ENCODE measurements around the gene CCDC43. TPM values are rescaled to one million over a fixed set of nuclear protein-coding genes. Genes with fewer than 3 reads are reported as not detected.

CCDC43 gene
- polyA plus RNA-seq, 1 of the 3 experiments (the other 2 are of a cell fraction): 6.4 TPM

- CTCF ChIA-PET: interaction anchor here (1.0 to 1.3 kb wide), 2 partner anchors 9 to 131 kb away, joined by 5 read pairs; partner anchors contain the start of gene MEIOC
- POLR2A ChIA-PET: no interaction called here
- Histone ChIP-seq H3K27me3 (ENCODE audit: insufficient read depth) (no peaks in the 10 kb centered on the region), H2AFZ (ENCODE audit: low read depth) (no peak overlapping the region), H3K9me3 (no peaks in the 10 kb centered on the region), H3F3A (replicated peaks; ENCODE audit: insufficient read depth) (peaks cover 3% of the 10 kb centered on the region), H3K4me1 (ENCODE audit: control insufficient read depth in 1 of 2, insufficient read depth in 2 of 2, low read depth in 1 of 2, low read length in 1 of 2) (peaks cover 0 to 7% of the 10 kb centered on the region in 2 experiments; a peak in 1 of 4 replicates), H3K9ac (no peak overlapping the region), H3K9me2 (no peaks in the 10 kb centered on the region), H3K36me3 (replicated peaks in 1 of 2; ENCODE audit: control insufficient read depth in 1 of 2, insufficient read depth in 2 of 2, low read length in 1 of 2) (peaks cover 0 to 5% of the 10 kb centered on the region in 2 experiments), H4K20me1 (ENCODE audit: insufficient read depth) (no peaks in the 10 kb centered on the region), H3K79me2 (ENCODE audit: insufficient read depth) (no peaks in the 10 kb centered on the region), H3K27ac (ENCODE audit: low read depth in 2 of 2, low read length in 1 of 2) (no peak overlapping the region), H3K4me2 (no peak overlapping the region), H3K4me3 (ENCODE audit: low read depth in 2 of 2, low read length in 1 of 2) (no peak overlapping the region)
- peak; percentile 41 for DNase-seq
- TF ChIP-seq GABPA (IDR thresholded peaks at IDR 0.05; ENCODE audit: low read depth) (no peak), RXRA (IDR thresholded peaks at IDR 0.05; ENCODE audit: borderline replicate concordance, low read depth) (no peak), EZH2phosphoT487 (IDR thresholded peaks at IDR 0.05; ENCODE audit: borderline replicate concordance, low read depth) (no peak), TAF1 (IDR thresholded peaks at IDR 0.05; ENCODE audit: borderline replicate concordance, low read depth, low read length) (no peak), GATA2 (CRISPR knock-in tag; IDR thresholded peaks at IDR 0.05) (peak; percentile 54; the same call in 1 of the 2 replicates), TCF12 (IDR thresholded peaks at IDR 0.05) (peak; percentile 37; the same call in 1 of the 2 replicates), RFX5 (IDR thresholded peaks at IDR 0.05; ENCODE audit: low read length) (no peak), JUND (IDR thresholded peaks at IDR 0.05) (no peak)
- TF ChIP-seq, protein P1, sequence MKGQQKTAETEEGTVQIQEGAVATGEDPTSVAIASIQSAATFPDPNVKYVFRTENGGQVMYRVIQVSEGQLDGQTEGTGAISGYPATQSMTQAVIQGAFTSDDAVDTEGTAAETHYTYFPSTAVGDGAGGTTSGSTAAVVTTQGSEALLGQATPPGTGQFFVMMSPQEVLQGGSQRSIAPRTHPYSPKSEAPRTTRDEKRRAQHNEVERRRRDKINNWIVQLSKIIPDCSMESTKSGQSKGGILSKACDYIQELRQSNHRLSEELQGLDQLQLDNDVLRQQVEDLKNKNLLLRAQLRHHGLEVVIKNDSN (IDR thresholded peaks at IDR 0.05; ENCODE audit: borderline replicate concordance, low read depth): no peak
- 90% methylated on average over 1 of the region's 1 CpG for WGBS (ENCODE audit: low lambda C conversion rate)
Observed at GRCh38 chr17:44664867-44665266, 24.7 kb downstream of the CCDC43 start.

- WGBS (ENCODE audit: low lambda C conversion rate): 88% methylated on average over 1 of the region's 1 CpG
- ChIA-PET POLR2A (no interaction called here), CTCF (interaction anchor here (0.9 to 1.6 kb wide), 2 partner anchors 8 to 130 kb away, joined by 3 to 5 read pairs; no protein-coding TSS in a partner anchor)
- no peaks in the 10 kb centered on the region for H3K79me2 ChIP-seq (ENCODE audit: insufficient read depth)
- peaks cover 0 to 5% of the 10 kb centered on the region in 2 experiments for H3K36me3 ChIP-seq (replicated peaks in 1 of 2; ENCODE audit: control insufficient read depth in 1 of 2, insufficient read depth in 2 of 2, low read length in 1 of 2)
- no peaks in the 10 kb centered on the region for H3K9me3 ChIP-seq
- no peaks in the 10 kb centered on the region for H3K27me3 ChIP-seq (ENCODE audit: insufficient read depth)
- no peak overlapping the region for H3K4me2 ChIP-seq
- no peak overlapping the region for H3K9ac ChIP-seq
- H4K20me1 ChIP-seq (ENCODE audit: insufficient read depth): no peaks in the 10 kb centered on the region
- H3K9me2 ChIP-seq: no peaks in the 10 kb centered on the region
- no peak for TF ChIP-seq RCOR1 (IDR thresholded peaks at IDR 0.05; ENCODE audit: low read length)
- no peak for TF ChIP-seq GATA2 (CRISPR knock-in tag; IDR thresholded peaks at IDR 0.05)
- TF ChIP-seq FOXM1 (IDR thresholded peaks at IDR 0.05; ENCODE audit: low read depth): no peak
- no peak for TF ChIP-seq FOSL2 (IDR thresholded peaks at IDR 0.05; ENCODE audit: borderline replicate concordance, low read depth)
- TF ChIP-seq, protein P1 (IDR thresholded peaks at IDR 0.05; ENCODE audit: borderline replicate concordance, low read depth): no peak
- TF ChIP-seq, protein P2, sequence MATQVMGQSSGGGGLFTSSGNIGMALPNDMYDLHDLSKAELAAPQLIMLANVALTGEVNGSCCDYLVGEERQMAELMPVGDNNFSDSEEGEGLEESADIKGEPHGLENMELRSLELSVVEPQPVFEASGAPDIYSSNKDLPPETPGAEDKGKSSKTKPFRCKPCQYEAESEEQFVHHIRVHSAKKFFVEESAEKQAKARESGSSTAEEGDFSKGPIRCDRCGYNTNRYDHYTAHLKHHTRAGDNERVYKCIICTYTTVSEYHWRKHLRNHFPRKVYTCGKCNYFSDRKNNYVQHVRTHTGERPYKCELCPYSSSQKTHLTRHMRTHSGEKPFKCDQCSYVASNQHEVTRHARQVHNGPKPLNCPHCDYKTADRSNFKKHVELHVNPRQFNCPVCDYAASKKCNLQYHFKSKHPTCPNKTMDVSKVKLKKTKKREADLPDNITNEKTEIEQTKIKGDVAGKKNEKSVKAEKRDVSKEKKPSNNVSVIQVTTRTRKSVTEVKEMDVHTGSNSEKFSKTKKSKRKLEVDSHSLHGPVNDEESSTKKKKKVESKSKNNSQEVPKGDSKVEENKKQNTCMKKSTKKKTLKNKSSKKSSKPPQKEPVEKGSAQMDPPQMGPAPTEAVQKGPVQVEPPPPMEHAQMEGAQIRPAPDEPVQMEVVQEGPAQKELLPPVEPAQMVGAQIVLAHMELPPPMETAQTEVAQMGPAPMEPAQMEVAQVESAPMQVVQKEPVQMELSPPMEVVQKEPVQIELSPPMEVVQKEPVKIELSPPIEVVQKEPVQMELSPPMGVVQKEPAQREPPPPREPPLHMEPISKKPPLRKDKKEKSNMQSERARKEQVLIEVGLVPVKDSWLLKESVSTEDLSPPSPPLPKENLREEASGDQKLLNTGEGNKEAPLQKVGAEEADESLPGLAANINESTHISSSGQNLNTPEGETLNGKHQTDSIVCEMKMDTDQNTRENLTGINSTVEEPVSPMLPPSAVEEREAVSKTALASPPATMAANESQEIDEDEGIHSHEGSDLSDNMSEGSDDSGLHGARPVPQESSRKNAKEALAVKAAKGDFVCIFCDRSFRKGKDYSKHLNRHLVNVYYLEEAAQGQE (IDR thresholded peaks at IDR 0.05; ENCODE audit: low read depth, low read length): no peak
- no peak for TF ChIP-seq CHD2 (IDR thresholded peaks at IDR 0.05; ENCODE audit: low read length, partially characterized antibody)
- TF ChIP-seq JUND (IDR thresholded peaks at IDR 0.05): no peak
- TF ChIP-seq, protein P3, sequence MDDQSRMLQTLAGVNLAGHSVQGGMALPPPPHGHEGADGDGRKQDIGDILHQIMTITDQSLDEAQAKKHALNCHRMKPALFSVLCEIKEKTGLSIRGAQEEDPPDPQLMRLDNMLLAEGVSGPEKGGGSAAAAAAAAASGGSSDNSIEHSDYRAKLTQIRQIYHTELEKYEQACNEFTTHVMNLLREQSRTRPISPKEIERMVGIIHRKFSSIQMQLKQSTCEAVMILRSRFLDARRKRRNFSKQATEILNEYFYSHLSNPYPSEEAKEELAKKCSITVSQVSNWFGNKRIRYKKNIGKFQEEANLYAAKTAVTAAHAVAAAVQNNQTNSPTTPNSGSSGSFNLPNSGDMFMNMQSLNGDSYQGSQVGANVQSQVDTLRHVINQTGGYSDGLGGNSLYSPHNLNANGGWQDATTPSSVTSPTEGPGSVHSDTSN (IDR thresholded peaks at IDR 0.05): no peak
- TF ChIP-seq EZH2phosphoT487 (IDR thresholded peaks at IDR 0.05; ENCODE audit: borderline replicate concordance, low read depth): no peak
- H3F3A ChIP-seq (replicated peaks; ENCODE audit: insufficient read depth): peaks cover 7% of the 10 kb centered on the region
- peaks cover 0 to 7% of the 10 kb centered on the region in 2 experiments; a peak in 1 of 4 replicates for H3K4me1 ChIP-seq (ENCODE audit: control insufficient read depth in 1 of 2, insufficient read depth in 2 of 2, low read depth in 1 of 2, low read length in 1 of 2)
- no peak overlapping the region for H3K4me3 ChIP-seq (ENCODE audit: low read depth in 2 of 2, low read length in 1 of 2)
- no peak for DNase-seq
- H2AFZ ChIP-seq (ENCODE audit: low read depth): no peak overlapping the region
- H3K27ac ChIP-seq (ENCODE audit: low read depth in 2 of 2, low read length in 1 of 2): no peak overlapping the region
Observed at GRCh38 chr17:44663095-44663494, 26.5 kb downstream of the CCDC43 start.

All from SK-N-SH (cell line).